GM18498 (cell line): ENCODE results near the gene CRYBA2.

Experiments
- ATAC-seq: cut with Tn5 transposase; IDR thresholded peaks from one replicate; pipeline ENCODE4 v1.9.1; 2021; ENCODE audit warnings: mild to moderate bottlenecking, moderate library complexity; ENCODE audit not compliant: unreplicated experiment

Gene CRYBA2

DNA sequence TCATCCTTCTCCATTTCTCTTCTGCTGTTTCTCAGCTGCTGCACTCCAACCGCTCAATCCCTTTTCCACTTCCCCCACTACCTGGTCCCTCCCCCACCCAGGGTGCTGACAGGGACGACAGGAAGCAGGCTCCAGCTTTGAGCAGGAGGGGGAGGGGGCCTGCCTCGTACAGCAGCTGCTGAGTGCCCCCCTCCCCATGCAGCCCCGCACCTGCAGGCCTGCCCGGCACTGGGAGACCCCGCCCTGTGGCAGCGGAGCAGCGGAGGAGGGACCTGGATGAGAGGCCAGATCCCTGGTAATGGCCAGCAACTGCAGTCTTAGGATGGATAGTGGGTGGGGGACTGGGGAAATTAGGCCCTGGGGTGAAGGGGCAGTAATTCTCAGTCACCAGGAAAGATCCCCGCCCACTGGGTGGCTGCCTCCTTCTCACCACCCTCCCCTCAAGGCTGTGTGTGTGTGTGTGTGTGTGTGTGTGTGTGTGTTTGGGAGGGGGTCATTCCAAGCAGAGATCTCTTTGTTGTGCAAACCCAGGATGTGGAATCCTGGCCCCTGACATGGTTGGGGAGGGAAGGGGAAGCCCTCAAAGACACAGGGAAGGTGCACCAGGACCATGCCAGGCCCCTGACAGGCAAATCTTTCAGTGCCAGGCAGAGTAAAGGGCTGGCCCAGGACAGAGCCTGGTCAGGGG is 6.8 kb upstream of the CRYBA2 start:
- ATAC-seq, result no peak

DNA sequence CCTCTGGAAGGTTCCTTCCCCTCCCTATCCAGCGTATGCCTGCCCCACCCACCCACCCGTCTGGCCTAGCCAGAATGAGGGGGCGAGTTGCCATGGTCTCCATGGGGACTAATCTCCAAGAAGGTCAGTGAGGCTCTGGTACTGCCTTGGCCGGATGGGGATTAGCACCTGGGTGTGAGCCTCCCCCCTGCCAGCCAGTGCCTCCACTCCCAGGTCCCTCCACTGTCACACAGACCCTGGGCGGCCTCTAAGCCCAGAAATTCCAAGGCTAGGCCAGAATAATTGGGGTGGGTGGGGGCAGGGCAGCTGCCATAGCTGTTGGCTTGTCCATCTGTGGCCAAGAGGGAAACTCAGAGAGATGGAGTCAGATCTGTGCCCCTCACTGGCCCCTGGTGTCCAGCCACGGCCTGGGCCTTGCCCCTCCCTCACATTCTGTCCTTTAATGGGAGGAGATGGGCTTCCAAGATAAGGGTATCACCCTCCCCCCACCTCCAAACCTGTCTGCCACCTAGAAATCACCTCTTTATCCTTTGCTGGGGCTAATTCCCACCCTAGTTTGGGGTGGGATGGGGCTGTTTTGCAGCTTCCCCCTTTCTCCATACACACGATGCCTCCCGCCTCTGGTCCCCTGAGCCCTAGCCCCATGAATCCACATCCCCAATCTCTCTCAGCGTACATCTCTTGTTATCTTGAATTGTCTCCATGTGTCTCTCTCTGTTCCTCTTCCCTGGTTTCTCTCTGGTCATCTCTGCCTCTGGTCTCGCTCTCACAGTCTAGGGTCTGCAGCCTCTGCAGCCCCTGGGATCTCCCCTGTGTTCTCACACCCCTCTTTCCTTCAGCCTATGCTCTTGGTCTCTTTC is 6.0 kb upstream of the CRYBA2 start:
- ATAC-seq, result no peak

DNA sequence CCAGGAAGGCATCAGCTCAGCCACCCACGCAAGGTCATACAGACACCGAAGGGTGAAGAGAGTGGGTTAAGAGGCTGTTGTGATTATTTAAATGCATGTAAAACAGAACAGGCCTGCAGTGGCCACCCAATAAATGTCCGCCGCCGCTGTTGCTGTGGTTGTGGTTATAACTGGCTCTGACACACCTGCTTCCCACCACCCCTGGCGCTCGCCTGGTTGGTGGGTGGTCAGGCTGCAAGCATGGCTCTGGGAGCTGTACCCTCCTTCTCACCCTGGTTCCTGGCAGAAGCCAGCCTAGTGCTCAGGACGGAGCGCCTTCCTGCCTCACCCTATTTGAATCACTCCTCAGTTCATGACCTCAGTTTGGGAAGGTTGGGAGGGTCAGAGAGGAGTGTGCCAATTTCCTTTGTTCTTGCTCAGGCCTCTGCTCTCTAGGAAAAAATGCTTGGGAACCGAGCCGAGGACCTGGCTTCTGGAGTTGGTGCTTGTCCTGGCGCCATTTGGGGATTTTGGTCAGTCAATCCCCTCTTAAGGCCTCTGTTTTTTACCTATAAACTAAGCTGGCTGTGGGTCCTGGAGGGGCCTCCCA is 5.3 kb upstream of the CRYBA2 start:
- ATAC-seq, result no peak

DNA sequence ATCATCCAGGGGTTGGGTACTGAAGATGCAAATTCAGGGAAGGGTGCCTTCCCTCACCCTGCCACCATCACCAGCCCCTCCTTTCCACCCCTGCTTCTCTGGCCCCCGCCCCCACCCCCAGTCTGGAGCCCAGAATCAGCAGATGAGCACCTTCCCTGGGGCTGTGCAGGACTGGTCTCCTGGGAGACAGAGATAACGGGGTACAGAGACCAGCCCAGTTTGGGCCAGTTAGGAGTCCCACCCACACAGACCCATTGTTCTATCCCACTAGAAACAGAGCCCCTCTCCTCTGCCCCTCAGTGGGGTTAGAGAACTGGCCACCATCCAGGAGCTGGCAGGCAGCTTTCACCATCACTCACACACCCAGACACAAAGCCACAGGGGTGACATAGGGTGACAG is 4.5 kb upstream of the CRYBA2 start:
- no peak for ATAC-seq

DNA sequence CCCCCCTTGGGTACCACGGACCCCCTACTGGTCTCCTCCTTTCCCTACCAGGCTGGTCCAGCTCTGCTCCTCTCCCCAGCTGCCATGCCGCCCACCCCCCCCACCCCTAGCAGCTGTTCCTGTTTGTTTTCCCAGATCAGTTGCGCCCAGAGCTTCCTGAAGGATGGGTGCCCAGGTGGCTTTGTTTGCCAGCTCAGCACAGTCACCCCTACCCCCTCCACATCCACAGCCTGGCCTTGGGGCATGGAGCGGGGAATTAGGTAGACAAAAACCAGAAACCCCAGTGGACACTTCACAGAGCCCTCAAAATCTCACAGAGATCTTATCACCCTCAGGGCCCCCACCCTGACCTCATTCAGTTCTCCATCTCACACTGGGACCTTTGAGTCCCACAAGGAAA is 3.7 kb upstream of the CRYBA2 start:
- no peak for ATAC-seq

DNA sequence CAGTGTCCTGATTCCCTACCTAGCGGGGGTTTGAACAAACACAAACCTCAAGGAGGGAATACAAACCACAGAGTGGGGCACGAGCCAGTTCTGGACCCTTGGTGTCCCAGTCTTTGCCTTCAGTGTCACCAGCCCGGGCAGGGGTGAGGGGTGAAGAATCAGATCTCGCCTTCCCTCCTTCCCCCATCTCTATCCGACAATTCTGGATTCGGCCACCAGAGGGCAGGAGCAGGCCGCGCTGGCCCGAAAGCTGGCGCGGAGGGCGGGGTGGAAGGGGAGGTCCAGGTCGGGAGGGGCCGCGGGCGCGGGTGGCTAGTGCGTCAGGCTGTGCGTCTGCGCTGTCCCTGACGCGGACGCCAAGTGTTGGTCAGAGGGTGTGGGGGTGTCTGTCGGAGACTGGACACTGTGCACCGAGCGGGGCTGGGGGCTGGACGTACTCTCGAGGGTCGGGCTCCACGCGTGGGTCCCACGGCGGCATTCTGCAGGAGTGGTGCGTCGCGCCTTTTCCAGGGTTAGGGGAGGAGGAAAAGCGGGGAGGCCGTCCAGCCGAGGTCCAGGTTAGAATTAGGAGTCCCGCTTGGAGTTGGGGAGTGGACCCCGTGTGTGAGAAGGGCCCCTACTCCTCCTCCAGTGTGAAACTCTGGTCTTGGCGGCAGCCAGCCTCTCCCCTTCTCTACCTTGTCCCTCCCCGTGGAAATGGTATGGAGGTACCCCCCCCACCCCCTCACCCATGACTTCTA is 2.9 kb upstream of the CRYBA2 start:
- ATAC-seq, result peak; percentile 74

DNA sequence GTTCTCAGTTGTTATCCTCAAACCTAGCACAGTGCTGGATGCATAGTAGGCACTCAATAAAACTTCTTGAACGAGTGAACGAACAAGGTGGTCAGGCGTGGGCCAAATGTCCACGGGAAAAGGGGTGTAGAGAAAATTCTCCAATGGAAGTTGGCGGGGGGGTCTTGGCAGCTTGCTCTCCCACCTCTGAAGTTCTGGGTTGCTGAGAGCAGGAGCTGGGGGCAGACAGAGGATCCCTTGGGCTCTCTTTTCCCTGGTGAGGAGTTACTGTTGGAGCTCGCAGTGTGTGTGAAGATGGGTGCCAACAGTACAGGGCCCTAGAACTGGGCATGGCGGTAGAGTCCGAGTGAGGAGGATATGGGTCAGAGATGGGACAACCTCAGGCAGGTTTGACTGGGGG is 2.3 kb upstream of the CRYBA2 start:
- no peak for ATAC-seq

DNA sequence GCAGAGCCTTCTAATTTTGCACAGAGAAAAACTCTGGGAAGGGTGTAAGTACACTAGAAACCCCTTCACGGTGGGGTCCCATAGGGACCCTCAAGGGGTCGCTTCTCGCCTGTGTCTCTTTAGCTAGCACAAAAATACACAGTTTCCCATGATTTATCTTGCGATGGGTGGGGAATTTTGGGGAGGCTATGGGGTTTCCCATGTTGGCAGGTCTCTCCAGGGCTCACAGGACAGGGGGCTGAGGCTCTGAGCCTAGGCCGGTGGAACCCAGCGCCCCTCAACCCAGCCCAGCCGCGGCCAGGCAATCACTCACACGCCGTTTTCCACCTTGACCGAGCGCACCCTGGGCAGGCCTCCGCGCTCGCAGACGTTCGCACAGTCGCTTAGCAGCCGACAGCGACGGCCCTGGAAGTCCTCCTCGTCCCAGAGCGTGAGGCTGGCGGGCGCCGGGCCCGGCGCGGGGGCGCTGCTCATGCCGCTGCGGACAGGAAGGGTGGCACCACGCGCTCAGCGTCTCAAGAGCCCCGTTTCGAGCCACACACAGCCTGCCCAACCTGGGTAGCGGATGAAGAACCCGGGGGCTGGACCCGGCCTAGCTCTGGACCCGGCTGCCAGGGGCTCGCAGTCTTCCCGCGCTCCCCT is 398 bp downstream of the CRYBA2 start:
- ATAC-seq, result no peak

DNA sequence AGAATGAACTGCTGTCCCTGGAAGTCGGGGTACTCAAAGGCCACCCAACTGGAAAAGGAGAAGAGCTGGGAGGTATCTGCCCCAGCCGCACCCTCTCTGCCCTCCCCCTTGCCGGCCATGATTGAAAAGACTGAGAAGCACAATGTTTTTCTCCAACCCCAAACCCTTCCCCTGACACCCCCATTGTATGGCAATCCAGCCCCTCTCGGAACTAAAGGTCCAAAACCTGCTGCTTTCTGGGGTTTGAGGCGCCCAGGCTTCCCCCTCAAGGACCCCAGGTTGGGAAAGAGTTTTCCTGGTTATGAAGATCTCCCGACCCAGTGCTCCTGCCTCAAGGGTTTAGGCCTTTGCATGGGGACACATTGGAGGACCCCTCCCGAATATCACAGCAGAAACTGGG is 1.0 kb downstream of the CRYBA2 start:
- no peak for ATAC-seq

DNA sequence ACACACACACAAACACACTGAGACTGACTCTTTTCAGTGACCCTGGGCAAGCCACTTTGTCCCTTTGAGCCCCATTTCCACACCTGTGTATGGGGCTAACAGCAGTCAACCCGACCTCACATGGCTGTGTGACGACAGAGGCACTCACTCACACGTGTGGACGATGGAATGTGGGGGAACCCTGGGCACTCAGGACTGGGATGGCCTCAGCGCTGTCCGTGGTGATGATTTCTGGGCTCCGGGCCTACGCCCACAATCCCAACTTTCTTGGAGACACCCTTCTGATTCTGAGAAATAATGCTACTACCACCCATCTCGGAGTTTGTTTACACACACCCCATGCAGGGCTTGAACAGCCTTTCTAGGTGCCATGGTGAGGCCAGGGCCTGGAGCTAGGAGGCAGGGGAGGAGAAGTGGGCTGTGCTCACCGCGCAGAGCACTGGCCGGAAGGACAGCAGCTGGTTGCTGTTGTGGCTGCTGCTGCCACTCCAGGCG is 1.5 kb downstream of the CRYBA2 start:
- no peak for ATAC-seq

DNA sequence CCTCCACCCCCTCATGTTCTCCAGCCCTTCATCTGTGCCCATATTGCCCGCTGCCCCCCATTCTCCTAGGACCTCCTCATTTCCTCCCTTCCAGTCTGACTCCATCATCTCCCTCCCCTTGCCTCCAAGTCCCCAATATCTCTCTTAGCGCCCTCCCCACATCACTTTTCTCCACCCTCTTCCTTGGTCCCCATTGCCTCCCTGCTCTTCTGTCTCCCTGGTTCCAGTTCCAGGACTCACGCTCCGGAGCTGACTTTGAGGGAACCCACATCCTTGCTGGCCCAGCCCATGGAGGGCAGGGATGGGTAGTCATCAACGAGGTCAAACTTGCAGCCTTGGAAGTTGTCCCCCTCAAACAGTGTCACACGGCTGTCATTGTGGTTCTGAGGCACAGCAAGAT is 2.6 kb downstream of the CRYBA2 start:
- no peak for ATAC-seq

DNA sequence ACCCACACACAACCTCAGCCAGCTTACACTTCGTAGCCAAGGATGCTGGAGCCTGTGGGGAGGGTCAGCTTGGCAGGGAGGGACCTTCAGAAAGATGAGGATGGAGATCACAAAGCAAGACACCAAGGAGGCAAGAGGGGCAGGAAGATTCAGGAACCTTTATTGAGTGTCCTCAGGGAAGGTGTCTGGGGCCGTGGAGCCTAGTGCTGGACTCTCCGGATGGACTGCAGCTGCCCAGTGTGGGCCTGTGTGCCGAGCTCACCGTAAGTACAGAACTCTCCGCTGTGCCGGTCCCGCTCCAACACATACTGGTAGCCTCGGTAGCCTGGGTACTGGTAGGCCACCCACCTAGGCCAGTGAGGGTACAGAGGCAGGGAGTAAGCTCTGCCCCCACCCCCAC is 3.2 kb downstream of the CRYBA2 start:
- ATAC-seq, result no peak

DNA sequence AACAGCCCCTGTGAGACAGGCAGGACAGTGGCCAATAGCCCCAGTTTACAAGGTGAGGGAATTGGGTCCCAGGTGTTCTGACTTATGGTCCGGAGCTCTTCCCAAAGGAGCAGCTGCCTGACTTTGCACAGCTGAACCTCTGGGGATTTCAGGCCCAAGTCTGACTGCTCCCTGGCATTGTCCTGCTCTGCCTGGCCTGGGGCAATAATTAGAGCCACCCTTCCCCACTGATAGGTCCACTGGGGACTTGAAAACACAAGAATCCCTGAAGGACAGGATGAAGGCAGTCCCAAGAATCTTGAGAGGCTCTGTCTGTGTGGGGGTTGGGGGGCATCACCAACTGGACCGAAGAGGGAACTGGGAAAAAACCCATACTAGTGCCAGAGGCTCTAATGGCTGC is 4.6 kb downstream of the CRYBA2 start:
- ATAC-seq, result no peak

DNA sequence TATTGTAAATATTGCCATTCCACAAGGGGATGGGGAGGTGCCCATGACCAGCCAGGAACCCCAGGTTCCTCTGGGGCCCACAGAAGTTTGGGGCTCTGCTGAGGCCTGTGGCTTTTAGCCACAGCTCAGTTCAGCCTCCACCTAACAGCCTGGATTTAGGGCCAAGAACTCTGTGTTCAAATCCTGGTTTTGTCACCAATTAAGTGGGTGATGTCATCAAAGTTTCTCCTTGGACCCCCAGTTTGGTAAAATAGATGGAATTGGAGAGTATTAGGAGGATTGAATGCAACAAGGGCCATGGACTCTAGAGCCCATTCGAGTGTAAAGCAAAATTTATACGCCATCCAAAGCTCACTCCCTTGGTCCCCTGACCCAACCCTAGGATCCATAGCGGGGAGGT is 5.1 kb downstream of the CRYBA2 start:
- no peak for ATAC-seq

DNA sequence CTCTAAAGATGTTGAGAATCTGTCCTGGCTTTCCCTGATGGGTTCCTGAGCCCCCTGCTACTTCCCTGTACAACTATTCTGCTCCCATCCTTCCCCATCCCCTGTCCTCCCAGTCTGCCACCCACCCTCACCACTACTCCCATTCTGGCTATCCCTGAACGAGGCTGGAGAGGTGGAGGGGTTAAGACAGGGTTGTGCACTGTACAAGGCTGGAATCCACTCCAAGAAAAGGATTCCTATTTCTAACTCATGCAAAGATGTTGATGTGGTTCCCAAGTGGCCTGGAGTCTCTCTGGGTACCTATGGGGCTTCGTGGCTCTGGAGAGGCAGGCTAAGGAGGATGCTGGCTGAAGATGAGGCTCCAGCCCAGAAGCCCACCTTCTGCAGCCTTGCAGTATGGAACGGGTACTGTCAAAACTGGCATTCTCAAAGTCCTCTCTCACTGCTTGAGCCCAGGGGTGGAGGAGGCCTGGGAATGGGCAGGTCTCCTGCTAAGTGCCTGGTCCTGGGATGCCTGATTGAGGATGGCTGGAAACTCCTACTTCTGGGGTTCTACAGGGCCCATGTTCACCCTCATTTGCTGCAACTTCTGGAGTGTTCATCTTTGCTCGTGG is 7.0 kb downstream of the CRYBA2 start:
- ATAC-seq, result no peak

DNA sequence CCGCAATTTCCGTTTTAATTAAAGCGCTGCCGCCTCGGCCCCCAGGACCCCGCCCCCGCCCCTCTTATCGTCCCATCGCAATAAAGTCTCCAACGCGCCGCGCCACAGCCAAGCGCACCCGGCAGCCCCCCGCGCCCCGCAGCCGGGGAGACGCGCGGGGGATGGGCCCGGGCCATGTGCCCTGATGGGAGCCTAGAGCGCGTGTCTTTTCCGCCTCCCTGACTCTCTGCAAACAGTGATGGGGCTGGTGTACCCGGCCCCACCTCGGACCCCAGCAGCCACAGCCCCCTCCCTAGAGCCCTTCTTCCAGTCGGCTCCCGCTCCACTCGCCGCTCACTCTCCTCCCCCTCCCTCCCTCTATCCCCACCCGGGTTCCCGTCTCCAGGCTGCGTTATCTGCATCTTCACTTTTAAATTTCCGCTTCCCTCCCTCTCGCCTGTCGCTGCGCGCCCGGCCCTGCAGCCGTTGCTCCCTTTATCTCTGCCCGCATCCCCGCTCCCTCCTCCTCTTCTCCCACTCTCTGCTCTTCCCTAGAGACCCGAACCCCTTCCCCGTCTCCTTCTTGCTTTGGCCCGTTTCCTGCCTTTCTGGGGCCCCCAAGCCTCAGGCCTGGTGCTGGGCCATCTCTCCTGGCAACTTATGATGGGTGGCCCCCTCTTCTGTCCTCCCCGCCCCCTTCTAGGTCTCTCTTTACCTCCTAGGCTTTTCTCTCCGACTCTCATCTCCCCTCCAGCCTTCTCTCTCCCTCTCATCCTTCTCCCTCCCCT is 7.7 kb downstream of the CRYBA2 start:
- no peak for ATAC-seq

DNA sequence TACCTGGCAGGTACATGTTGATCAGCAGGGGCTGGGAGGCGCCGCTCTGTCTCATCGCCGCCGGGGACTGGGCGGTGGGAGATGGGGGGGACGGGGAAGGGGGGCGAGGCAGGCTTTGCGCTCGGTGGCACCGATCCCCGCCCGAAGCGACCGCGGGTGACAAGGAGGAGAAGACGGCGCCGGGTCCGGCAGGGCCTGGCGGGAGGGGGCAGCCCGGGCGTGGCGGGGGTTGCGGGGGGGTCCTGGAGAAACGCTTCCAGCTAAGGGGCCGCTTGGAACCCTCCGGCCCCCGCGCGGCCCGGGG is 8.2 kb downstream of the CRYBA2 start, which contains the start of gene FEV:
Gene FEV (minus strand): TSS at position 164 of the 304 bp plus-strand sequence. CDS start 109 bp downstream, at position 55.
- ATAC-seq, result no peak

DNA sequence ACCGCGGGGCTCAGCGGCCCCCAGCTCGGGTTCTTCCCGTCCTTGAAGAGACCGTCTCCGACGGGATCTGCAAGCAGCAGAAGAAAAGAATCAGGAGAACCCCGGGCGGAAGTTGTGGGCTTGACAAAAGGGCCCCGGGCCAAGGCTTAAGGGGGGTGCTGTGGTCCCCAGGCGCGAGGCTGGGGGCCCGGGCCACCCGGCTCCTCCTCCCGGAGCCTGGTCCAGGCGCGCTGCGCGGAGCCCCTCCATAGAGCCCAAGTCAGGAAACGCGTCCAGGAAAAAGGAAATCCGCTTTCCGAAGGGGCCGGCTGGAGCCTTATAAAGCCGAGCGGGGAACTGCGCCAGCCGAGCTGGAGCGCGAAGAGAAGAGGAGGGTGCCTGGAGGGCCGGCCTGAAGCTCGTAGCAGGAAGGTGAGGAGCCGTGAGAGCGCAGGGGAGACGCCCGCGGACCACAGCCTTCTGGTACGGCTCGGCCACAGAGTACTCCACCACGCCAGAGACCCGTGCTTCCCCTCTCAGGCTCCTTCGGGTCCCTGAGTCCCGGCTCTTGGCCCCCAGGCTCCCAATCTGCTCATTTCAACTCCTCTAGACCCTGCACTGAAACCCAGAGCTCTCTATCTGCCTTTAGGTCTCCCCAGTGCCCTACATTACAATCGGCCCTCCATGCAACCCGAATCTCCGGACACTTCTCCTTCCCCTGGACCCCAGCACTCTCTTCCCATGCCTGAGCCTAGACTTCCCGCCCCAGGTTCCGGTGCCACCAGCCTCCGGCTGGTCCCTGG is 8.8 kb downstream of the CRYBA2 start:
- no peak for ATAC-seq

DNA sequence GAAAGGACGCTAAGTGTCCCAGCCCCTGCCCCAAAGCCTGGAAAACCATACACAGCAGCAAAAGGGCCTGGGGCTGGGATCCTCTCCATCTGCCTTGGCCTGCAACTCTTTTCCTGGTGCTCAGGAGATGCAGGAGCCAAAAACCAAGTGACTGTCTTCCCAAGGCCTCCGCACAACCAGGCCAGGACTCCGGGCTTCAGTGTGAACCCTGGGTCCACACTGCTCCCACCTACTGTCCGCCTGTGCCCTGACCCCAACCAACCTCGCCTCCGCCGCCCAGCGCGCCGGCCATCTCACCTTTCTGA is 9.3 kb downstream of the CRYBA2 start:
- ATAC-seq, result no peak
